Neural progenitor cell (in vitro differentiated cells): ENCODE data around the gene GATC. TPM values are rescaled to one million over a fixed set of nuclear protein-coding genes. Genes with fewer than 3 reads are reported as not detected.
A peak's percentile ranks its signal among the peaks of the same experiment; 100 is the strongest.

Experiments used
- DNase-seq: peaks from one replicate; pipeline ENCODE4 v3.0.0-alpha.2; 2016; ENCODE audit warnings: low spot score
- H2AFZ ChIP-seq: fragments of 200-600 bp; sonication (generic); replicated peaks from 2 replicates; pipeline ENCODE4 v1.6.1; 2016; ENCODE audit warnings: antibody characterized with exemption
- H3F3A ChIP-seq: fragments of 200-600 bp; sonication (generic); 2 replicates; pipeline ENCODE4 v1.6.1; 2016; ENCODE audit warnings: antibody characterized with exemption, low read depth
- H3K27ac ChIP-seq: fragments of 200-600 bp; sonication (generic); 2 replicates; pipeline ENCODE4 v1.5.1; 2016; ENCODE audit warnings: mild to moderate bottlenecking
- H3K27me3 ChIP-seq: fragments of 200-600 bp; sonication (generic); 2 replicates; pipeline ENCODE4 v1.6.1; 2016; ENCODE audit warnings: mild to moderate bottlenecking, moderate library complexity
- H3K36me3 ChIP-seq: fragments of 200-600 bp; sonication (generic); 2 replicates; pipeline ENCODE4 v1.5.1; 2016
- H3K4me1 ChIP-seq: fragments of 200-600 bp; sonication (generic); 2 replicates; pipeline ENCODE4 v1.6.1; 2016; ENCODE audit warnings: mixed run types
- H3K4me2 ChIP-seq: fragments of 200-600 bp; sonication (generic); 2 replicates; pipeline ENCODE4 v1.6.1; 2016
- H3K4me3 ChIP-seq: fragments of 200-600 bp; sonication (generic); 2 replicates; pipeline ENCODE4 v1.5.1; 2016
- H3K79me2 ChIP-seq: fragments of 200-600 bp; sonication (generic); 2 replicates; pipeline ENCODE4 v1.6.1; 2016; ENCODE audit warnings: low read depth
- H3K9ac ChIP-seq: fragments of 200-600 bp; sonication (generic); 2 replicates; pipeline ENCODE4 v1.6.1; 2016
- H3K9me3 ChIP-seq: fragments of 200-600 bp; sonication (generic); 2 replicates; pipeline ENCODE4 v1.5.1; 2016; ENCODE audit warnings: low read depth
- H4K20me1 ChIP-seq: fragments of 200-600 bp; sonication (generic); 2 replicates; pipeline ENCODE4 v1.6.1; 2016; ENCODE audit warnings: low read depth
- H3K27ac Mint-ChIP-seq: 3 replicates; pipeline ENCODE4 v1.8.0; 2021; ENCODE audit warnings: mixed read lengths
- H3K27me3 Mint-ChIP-seq: 2 replicates; pipeline ENCODE4 v1.8.0; 2022; ENCODE audit warnings: low read depth, mild to moderate bottlenecking, inconsistent platforms, moderate library complexity, mixed read lengths; ENCODE audit not compliant: insufficient read depth
- H3K36me3 Mint-ChIP-seq: 3 replicates; pipeline ENCODE4 v1.8.0; 2021; ENCODE audit warnings: mixed read lengths
- H3K4me1 Mint-ChIP-seq: 3 replicates; pipeline ENCODE4 v1.8.0; 2021; ENCODE audit warnings: mixed read lengths
- H3K4me3 Mint-ChIP-seq: 3 replicates; pipeline ENCODE4 v1.8.0; 2021; ENCODE audit warnings: mild to moderate bottlenecking, moderate library complexity, mixed read lengths
- H3K9me3 Mint-ChIP-seq: 3 replicates; pipeline ENCODE4 v1.8.0; 2020; ENCODE audit warnings: mixed read lengths
- EZH2 ChIP-seq: fragments of 200-600 bp; sonication (generic); IDR thresholded peaks from 2 replicates; pipeline ENCODE4 v1.6.1; 2017; ENCODE audit warnings: antibody characterized with exemption, mild to moderate bottlenecking, moderate library complexity
- EZH2phosphoT487 ChIP-seq: fragments of 200-600 bp; sonication (generic); IDR thresholded peaks from 2 replicates; pipeline ENCODE4 v1.6.1; 2017; ENCODE audit warnings: antibody characterized with exemption
- total RNA-seq: library from RNA; depleted of rRNA; stranded (reverse); fragments of >200 nt; gene quantifications from 2 replicates; pipeline ENCODE4 v1.2.3, GENCODE V29; 2015; ENCODE audit warnings: low replicate concordance
- TF ChIP-seq, protein P1 (sequence below): fragments of 200-600 bp; sonication (generic); IDR thresholded peaks from 2 replicates; pipeline ENCODE4 v1.5.1; 2017; ENCODE audit warnings: antibody characterized with exemption, mild to moderate bottlenecking

GATC gene
- total RNA-seq, 1 donor from 2014 or later = 29.1 TPM

DNA sequence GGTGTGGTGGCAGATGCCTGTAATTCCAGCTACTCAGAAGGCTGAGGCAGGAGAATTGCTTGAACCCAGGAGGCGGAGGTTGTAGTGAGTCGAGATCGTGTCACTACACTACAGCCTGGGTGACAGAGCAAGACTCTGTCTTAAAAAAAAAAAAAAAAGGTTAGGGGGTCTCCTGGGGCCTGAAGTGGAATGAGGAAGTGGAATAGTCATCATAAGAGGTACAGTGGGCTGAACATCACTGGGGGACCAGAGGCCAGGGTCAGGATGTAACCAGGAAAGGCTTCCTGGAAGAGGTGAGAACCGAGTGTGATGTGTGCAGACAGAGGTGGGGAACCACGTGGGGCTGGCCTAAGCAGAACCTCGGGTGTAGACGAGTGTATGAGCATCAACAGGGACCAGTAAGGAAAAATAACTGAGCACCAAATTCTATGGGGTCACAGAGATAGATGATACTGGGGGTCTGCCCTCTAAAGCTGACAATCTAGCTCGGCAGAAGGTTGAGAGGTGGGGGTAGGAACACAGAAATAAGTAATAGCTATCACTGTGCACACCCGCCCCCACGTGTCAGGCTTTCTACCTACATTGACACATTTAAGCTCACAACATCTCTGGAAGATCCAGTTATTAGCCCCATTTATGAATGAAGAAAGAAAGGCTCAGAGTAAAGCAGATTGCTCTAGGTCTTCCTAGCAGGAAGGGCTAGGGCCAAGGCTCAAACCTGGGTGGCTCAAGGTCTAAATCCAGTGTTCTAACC is 13.3 kb upstream of the GATC start:
- Histone ChIP-seq H3K4me2 (no peak overlapping the region), H3K36me3 (no peaks in the 10 kb centered on the region), H4K20me1 (no peaks in the 10 kb centered on the region), H3K27me3 (no peaks in the 10 kb centered on the region), H3K9ac (no peak overlapping the region), H3K4me1 (peaks cover 3% of the 10 kb centered on the region), H2AFZ (no peak overlapping the region), H3K4me3 (no peak overlapping the region), H3K27ac (no peak overlapping the region), H3F3A (peaks cover 11% of the 10 kb centered on the region), H3K9me3 (no peaks in the 10 kb centered on the region), H3K79me2 (peaks cover under 1% of the 10 kb centered on the region)
- Mint-ChIP-seq H3K27me3 (peaks cover 6% of the 10 kb centered on the region), H3K36me3 (no peaks in the 10 kb centered on the region), H3K27ac (no peak overlapping the region), H3K4me3 (no peak overlapping the region), H3K4me1 (peaks cover 23% of the 10 kb centered on the region), H3K9me3 (no peaks in the 10 kb centered on the region)
- TF ChIP-seq, protein P1, sequence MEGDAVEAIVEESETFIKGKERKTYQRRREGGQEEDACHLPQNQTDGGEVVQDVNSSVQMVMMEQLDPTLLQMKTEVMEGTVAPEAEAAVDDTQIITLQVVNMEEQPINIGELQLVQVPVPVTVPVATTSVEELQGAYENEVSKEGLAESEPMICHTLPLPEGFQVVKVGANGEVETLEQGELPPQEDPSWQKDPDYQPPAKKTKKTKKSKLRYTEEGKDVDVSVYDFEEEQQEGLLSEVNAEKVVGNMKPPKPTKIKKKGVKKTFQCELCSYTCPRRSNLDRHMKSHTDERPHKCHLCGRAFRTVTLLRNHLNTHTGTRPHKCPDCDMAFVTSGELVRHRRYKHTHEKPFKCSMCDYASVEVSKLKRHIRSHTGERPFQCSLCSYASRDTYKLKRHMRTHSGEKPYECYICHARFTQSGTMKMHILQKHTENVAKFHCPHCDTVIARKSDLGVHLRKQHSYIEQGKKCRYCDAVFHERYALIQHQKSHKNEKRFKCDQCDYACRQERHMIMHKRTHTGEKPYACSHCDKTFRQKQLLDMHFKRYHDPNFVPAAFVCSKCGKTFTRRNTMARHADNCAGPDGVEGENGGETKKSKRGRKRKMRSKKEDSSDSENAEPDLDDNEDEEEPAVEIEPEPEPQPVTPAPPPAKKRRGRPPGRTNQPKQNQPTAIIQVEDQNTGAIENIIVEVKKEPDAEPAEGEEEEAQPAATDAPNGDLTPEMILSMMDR = no peak
- no peak for TF ChIP-seq EZH2phosphoT487
- no peak for TF ChIP-seq EZH2
- DNase-seq = no peak

DNA sequence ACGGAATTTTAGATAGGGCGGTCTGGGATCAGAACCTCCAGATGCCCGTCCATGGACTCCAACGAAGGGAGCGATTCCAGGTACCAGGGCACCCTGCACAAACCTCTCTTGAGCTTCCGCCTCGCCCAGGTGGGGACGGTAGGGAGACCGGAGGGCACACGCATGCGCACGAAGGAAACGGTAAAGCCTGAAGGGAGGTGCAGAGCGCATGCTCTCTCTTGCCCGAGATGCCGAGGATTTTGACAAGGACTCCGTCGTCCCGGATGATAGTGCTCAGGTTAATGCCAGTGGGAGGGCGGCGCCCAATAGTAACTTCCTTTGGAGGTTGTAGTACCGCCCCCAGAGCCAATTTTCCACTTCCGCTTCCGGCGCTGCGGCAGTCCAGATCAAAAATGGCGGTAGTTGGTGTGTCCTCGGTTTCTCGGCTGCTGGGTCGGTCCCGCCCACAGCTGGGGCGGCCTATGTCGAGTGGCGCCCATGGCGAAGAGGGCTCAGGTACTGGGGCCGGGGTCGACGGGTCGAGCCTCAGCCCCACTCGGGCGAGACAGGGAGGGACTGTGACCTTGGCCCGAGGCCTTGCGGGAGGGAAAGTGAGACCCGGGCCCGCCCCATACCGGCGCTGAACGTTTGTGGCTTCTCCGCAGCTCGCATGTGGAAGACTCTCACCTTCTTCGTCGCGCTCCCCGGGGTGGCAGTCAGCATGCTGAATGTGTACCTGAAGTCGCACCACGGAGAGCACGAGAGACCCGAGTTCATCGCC is 8.3 kb upstream of the GATC start, which contains the start of gene COX6A1:
Gene COX6A1, plus strand, starts transcription at position 379 of the 760 bp plus-strand sequence. Its CDS starts 14 bp downstream, at position 393.
- peaks cover 31% of the 10 kb centered on the region for H3F3A ChIP-seq
- H3K9me3 ChIP-seq = no peaks in the 10 kb centered on the region
- peak within 1 kb of the TSS; percentile 95 for H3K4me3 ChIP-seq
- H3K27ac ChIP-seq = no peak within 1 kb of the TSS
- peaks cover 25% of the 10 kb centered on the region for H3K4me1 Mint-ChIP-seq
- peak within 1 kb of the TSS; percentile 85 for H3K4me2 ChIP-seq
- no peaks in the 10 kb centered on the region for H3K9me3 Mint-ChIP-seq
- peak within 1 kb of the TSS; percentile 91 for H2AFZ ChIP-seq
- peaks cover 41% of the 10 kb centered on the region for H3K79me2 ChIP-seq
- DNase-seq = peak; percentile 99
- H3K36me3 Mint-ChIP-seq = peaks cover 4% of the 10 kb centered on the region
- no peaks in the 10 kb centered on the region for H3K27me3 ChIP-seq
- H3K4me3 Mint-ChIP-seq = peak within 1 kb of the TSS; percentile 98
- H3K4me1 ChIP-seq = peaks cover 14% of the 10 kb centered on the region
- H4K20me1 ChIP-seq = peaks cover 18% of the 10 kb centered on the region
- TF ChIP-seq EZH2 (no peak), EZH2phosphoT487 (no peak)
- TF ChIP-seq, protein P1 = no peak
- H3K27ac Mint-ChIP-seq = peak within 1 kb of the TSS; percentile 91
- H3K36me3 ChIP-seq = no peaks in the 10 kb centered on the region
- H3K27me3 Mint-ChIP-seq = peaks cover 3% of the 10 kb centered on the region
- peak within 1 kb of the TSS; percentile 54 for H3K9ac ChIP-seq

DNA sequence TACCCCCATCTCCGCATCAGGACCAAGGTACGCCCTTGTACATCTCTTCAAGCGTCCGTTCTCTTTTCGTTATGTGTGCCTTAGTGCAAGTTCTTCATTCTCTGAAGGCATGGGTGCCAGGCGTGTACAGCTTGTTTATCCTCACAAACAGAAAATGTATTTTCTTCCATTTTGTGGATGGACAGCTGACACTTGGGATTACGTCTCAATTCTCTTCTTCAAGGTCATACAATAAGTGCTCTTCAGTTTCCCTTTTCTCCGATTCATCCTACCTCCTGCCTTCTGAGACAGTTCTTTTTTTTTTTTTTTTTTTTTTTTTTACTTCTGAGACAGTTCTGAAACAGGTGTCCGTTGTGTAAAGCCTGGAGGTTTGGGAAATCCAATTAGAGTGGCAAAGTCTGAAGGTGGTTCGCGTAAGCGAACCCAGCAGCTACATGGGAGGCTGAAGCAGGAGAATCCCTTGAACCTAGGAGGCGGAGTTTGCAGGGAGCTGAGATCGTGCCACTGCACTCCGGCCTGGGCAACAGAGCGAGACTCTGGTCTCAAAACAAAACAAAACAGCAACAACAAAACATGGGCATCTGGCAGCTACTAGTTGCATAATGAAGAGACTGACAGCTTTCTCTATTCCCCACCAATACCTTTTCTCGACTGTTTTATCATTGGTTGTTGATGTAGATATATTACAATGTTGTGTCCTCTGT is 7.6 kb upstream of the GATC start:
- Histone ChIP-seq H3F3A (peaks cover 38% of the 10 kb centered on the region), H3K9ac (peak overlapping the region; percentile 54), H4K20me1 (peaks cover 18% of the 10 kb centered on the region), H3K4me1 (peaks cover 14% of the 10 kb centered on the region), H3K4me3 (peak overlapping the region; percentile 95), H3K27me3 (no peaks in the 10 kb centered on the region), H3K9me3 (no peaks in the 10 kb centered on the region), H3K27ac (no peak overlapping the region), H3K79me2 (peaks cover 48% of the 10 kb centered on the region), H3K36me3 (no peaks in the 10 kb centered on the region), H2AFZ (no peak overlapping the region), H3K4me2 (peak overlapping the region; percentile 85)
- H3K36me3 Mint-ChIP-seq = peaks cover 4% of the 10 kb centered on the region
- TF ChIP-seq EZH2 = no peak
- TF ChIP-seq, protein P1 = no peak
- TF ChIP-seq EZH2phosphoT487 = no peak
- peaks cover 25% of the 10 kb centered on the region for H3K4me1 Mint-ChIP-seq
- no peak for DNase-seq
- peak overlapping the region; percentile 98 for H3K4me3 Mint-ChIP-seq
- H3K27ac Mint-ChIP-seq = no peak overlapping the region
- H3K27me3 Mint-ChIP-seq = peaks cover 3% of the 10 kb centered on the region
- no peaks in the 10 kb centered on the region for H3K9me3 Mint-ChIP-seq
